HepG2 (cell line): Measurements from ENCODE around the gene SHISA9. TPM values are rescaled to one million over a fixed set of nuclear protein-coding genes. Genes with fewer than 3 reads are reported as not detected.

Experiments used
- CAMTA2 ChIP-seq: sonication (generic); formaldehyde crosslinking; IDR thresholded peaks from 2 replicates; pipeline ENCODE4 v1.4.0; 2020; ENCODE audit warnings: mild to moderate bottlenecking, missing genetic modification reagents, borderline replicate concordance
- CHD2 ChIP-seq: IDR thresholded peaks from 2 replicates; pipeline ENCODE4 v1.6.1; 2011; ENCODE audit warnings: low read depth, low read length, improper control_type of control experiment
- EZH2 ChIP-seq: conservative IDR thresholded peaks from 2 replicates; pipeline ENCODE4 v1.6.1; 2012; ENCODE audit warnings: mild to moderate bottlenecking, low read depth, low read length, moderate library complexity
- GLI4 ChIP-seq: sonication (generic); formaldehyde crosslinking; IDR thresholded peaks from 2 replicates; pipeline ENCODE4 v1.5.1; 2020; ENCODE audit warnings: missing genetic modification reagents, mild to moderate bottlenecking, moderate library complexity, borderline replicate concordance
- HNF4G ChIP-seq, 2 experiments: sonication (generic) in 1 of 2; formaldehyde crosslinking in 1 of 2; IDR thresholded peaks; 2 replicates each; pipeline versions ENCODE4 v1.4.0 to v1.6.1; 2011 to 2020; ENCODE audit warnings: borderline replicate concordance in 2 of 2, low read depth in 2 of 2, mild to moderate bottlenecking in 2 of 2, low read length in 1 of 2, missing genetic modification reagents in 1 of 2, moderate library complexity in 1 of 2
- MED8 ChIP-seq: sonication (generic); formaldehyde crosslinking; IDR thresholded peaks from 2 replicates; pipeline ENCODE4 v1.8.1; 2023; ENCODE audit warnings: mild to moderate bottlenecking, missing genetic modification reagents; ENCODE audit not compliant: insufficient replicate concordance
- NONO ChIP-seq, 2 experiments: fragments of 450-650 bp in 1 of 2; sonication (generic) in 1 of 2; formaldehyde crosslinking in 1 of 2; IDR thresholded peaks in 1 of 2; conservative IDR thresholded peaks in 1 of 2; 2 replicates each; pipeline versions ENCODE4 v1.6.1 to v1.8.0; 2017 to 2022; ENCODE audit warnings: mild to moderate bottlenecking in 1 of 2, missing genetic modification reagents in 1 of 2, moderate library complexity in 1 of 2
- NRL ChIP-seq: sonication (generic); formaldehyde crosslinking; IDR thresholded peaks from 2 replicates; pipeline ENCODE4 v1.5.0; 2020; ENCODE audit warnings: missing genetic modification reagents, mild to moderate bottlenecking, moderate library complexity, borderline replicate concordance
- RFX1 ChIP-seq: fragments of 450-650 bp; IDR thresholded peaks from 2 replicates; pipeline ENCODE4 v1.6.1; 2017
- SAP130 ChIP-seq: IDR thresholded peaks from 2 replicates; pipeline ENCODE4 v1.6.1; 2016; ENCODE audit warnings: low read depth
- SIX4 ChIP-seq: sonication (generic); formaldehyde crosslinking; IDR thresholded peaks from 2 replicates; pipeline ENCODE4 v1.4.0; 2020; ENCODE audit warnings: missing genetic modification reagents
- TRIM24 ChIP-seq: sonication (generic); formaldehyde crosslinking; IDR thresholded peaks from 2 replicates; pipeline ENCODE4 v1.8.0; 2022; ENCODE audit warnings: mild to moderate bottlenecking, missing genetic modification reagents
- WIZ ChIP-seq: sonication (generic); formaldehyde crosslinking; IDR thresholded peaks from 2 replicates; pipeline ENCODE4 v1.5.1; 2020; ENCODE audit warnings: mild to moderate bottlenecking, missing genetic modification reagents
- XBP1 ChIP-seq: sonication (generic); formaldehyde crosslinking; IDR thresholded peaks from 2 replicates; pipeline ENCODE4 v1.5.0; 2020; ENCODE audit warnings: missing genetic modification reagents
- ZNF329 ChIP-seq: sonication (generic); formaldehyde crosslinking; IDR thresholded peaks from 2 replicates; pipeline ENCODE4 v1.9.0; 2021; ENCODE audit warnings: low read depth, mild to moderate bottlenecking, missing genetic modification reagents
- ZNF547 ChIP-seq: sonication (generic); formaldehyde crosslinking; IDR thresholded peaks from 2 replicates; pipeline ENCODE4 v1.5.1; 2020; ENCODE audit warnings: mild to moderate bottlenecking, missing genetic modification reagents
- polyA plus RNA-seq, 8 experiments: library from polyadenylated mRNA; depleted of rRNA in 3 of 8; stranded (reverse) in 7 of 8; unstranded in 1 of 8; fragments of >200 nt; fragmentation: Illumina TruSeq in 4 of 8; extraction: Trizol in 4 of 8; gene quantifications; 2 replicates each; pipeline versions ENCODE4 v1.2.1 to v1.2.3, GENCODE V29; 2011 to 2016; ENCODE audit warnings: low read depth in 4 of 8, missing spikeins in 1 of 8, mixed read lengths in 1 of 8; ENCODE audit not compliant: insufficient read depth in 1 of 8
- total RNA-seq, 5 experiments: library from RNA; depleted of rRNA; stranded (reverse); fragments of >200 nt; fragmentation: Illumina TruSeq; extraction: Trizol; gene quantifications; 2 replicates each; pipeline ENCODE4 v1.2.3, GENCODE V29; 2016; ENCODE audit warnings: low read depth in 1 of 5
- TF ChIP-seq, protein P1 (sequence below): sonication (generic); formaldehyde crosslinking; conservative IDR thresholded peaks from 2 replicates; pipeline ENCODE4 v1.5.0; 2020; ENCODE audit warnings: missing genetic modification reagents
- TF ChIP-seq, protein P2 (sequence below): sonication (generic); formaldehyde crosslinking; IDR thresholded peaks from 2 replicates; pipeline ENCODE4 v1.4.0; 2020; ENCODE audit warnings: missing genetic modification reagents, mild to moderate bottlenecking, borderline replicate concordance
- TF ChIP-seq, protein P3 (sequence below): sonication (generic); formaldehyde crosslinking; IDR thresholded peaks from 2 replicates; pipeline ENCODE4 v1.4.0; 2020; ENCODE audit warnings: missing genetic modification reagents, borderline replicate concordance
- TF ChIP-seq, protein P4 (sequence below): sonication (generic); formaldehyde crosslinking; IDR thresholded peaks from 2 replicates; pipeline ENCODE4 v1.4.0; 2020; ENCODE audit warnings: missing genetic modification reagents
- TF ChIP-seq, protein P5 (sequence below): sonication (generic); formaldehyde crosslinking; IDR thresholded peaks from 2 replicates; pipeline ENCODE4 v1.4.0; 2020; ENCODE audit warnings: low read depth, mild to moderate bottlenecking, missing genetic modification reagents

Gene SHISA9
- total and polyA plus RNA-seq, 2 of the 13 experiments (the other 11 are each of a cell fraction or from before 2014, with no cell fraction given), result 0.01 TPM; not detected in 1

DNA sequence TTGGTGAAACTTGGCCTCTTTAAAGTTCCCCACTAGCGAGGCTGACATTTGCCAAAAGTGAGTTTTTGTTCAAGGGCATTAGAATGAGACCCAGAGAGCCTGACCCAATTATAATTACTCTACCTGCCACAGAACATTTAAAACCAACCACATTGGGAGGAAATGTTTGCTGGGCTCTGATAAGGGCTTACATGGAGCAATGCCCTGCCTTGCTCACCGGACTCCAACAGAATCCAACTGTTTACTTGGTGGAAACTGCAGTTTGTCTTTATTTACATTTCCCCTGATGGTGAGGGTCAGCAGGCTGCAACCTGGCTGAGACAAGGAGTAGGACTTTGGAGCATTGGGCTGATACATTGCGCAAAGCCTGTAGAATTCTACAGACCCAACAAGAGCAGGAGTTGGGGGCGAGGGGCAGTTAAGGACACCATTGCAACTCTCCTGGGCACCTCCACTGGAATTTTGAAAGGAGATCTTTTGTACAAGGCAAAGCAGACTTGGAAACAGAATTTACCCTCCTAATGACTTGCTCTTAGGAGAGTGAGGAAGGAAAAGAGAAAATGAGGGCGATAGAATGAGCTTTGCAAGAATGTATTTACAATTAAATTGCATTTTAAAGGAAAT, 368.6 kb downstream of the SHISA9 start (continued):
- TF ChIP-seq HNF4G (IDR thresholded peaks at IDR 0.05; ENCODE audit: borderline replicate concordance, low read depth, low read length) (peak; percentile 99), HNF4G (CRISPR knock-in tag; IDR thresholded peaks at IDR 0.05; ENCODE audit: borderline replicate concordance, low read depth) (peak; percentile 100), CAMTA2 (no peak), EZH2 (no peak), ZNF329 (CRISPR knock-in tag) (no peak; the same call in 1 of the 2 replicates), TRIM24 (peak; percentile 99), SIX4 (CRISPR knock-in tag) (peak; percentile 53; the same call in 1 of the 2 replicates), NRL (CRISPR knock-in tag) (no peak), WIZ (CRISPR knock-in tag) (peak; percentile 98), XBP1 (CRISPR knock-in tag) (no peak), NONO (IDR thresholded peaks at IDR 0.05) (no peak), NONO (CRISPR knock-in tag; conservative IDR thresholded peaks at IDR 0.05) (peak; percentile 99), SAP130 (CRISPR knock-in tag) (peak; percentile 82), CHD2 (no peak), ZNF547 (CRISPR knock-in tag) (peak; percentile 60; the same call in 1 of the 2 replicates), MED8 (CRISPR knock-in tag) (peak; percentile 86), GLI4 (0 out of 2 replicates have a peak, but pooled peaks have one; percentile 62), RFX1 (no peak)
- TF ChIP-seq, protein P1, sequence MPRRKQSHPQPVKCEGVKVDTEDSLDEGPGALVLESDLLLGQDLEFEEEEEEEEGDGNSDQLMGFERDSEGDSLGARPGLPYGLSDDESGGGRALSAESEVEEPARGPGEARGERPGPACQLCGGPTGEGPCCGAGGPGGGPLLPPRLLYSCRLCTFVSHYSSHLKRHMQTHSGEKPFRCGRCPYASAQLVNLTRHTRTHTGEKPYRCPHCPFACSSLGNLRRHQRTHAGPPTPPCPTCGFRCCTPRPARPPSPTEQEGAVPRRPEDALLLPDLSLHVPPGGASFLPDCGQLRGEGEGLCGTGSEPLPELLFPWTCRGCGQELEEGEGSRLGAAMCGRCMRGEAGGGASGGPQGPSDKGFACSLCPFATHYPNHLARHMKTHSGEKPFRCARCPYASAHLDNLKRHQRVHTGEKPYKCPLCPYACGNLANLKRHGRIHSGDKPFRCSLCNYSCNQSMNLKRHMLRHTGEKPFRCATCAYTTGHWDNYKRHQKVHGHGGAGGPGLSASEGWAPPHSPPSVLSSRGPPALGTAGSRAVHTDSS (CRISPR knock-in tag), result no peak
- TF ChIP-seq, protein P2, sequence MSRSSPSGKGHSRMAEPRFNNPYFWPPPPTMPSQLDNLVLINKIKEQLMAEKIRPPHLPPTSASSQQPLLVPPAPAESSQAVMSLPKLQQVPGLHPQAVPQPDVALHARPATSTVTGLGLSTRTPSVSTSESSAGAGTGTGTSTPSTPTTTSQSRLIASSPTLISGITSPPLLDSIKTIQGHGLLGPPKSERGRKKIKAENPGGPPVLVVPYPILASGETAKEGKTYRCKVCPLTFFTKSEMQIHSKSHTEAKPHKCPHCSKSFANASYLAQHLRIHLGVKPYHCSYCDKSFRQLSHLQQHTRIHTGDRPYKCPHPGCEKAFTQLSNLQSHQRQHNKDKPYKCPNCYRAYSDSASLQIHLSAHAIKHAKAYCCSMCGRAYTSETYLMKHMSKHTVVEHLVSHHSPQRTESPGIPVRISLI (CRISPR knock-in tag), result peak; percentile 87
- TF ChIP-seq, protein P3, sequence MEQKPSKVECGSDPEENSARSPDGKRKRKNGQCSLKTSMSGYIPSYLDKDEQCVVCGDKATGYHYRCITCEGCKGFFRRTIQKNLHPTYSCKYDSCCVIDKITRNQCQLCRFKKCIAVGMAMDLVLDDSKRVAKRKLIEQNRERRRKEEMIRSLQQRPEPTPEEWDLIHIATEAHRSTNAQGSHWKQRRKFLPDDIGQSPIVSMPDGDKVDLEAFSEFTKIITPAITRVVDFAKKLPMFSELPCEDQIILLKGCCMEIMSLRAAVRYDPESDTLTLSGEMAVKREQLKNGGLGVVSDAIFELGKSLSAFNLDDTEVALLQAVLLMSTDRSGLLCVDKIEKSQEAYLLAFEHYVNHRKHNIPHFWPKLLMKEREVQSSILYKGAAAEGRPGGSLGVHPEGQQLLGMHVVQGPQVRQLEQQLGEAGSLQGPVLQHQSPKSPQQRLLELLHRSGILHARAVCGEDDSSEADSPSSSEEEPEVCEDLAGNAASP (CRISPR knock-in tag), result peak; percentile 100
- TF ChIP-seq, protein P4, sequence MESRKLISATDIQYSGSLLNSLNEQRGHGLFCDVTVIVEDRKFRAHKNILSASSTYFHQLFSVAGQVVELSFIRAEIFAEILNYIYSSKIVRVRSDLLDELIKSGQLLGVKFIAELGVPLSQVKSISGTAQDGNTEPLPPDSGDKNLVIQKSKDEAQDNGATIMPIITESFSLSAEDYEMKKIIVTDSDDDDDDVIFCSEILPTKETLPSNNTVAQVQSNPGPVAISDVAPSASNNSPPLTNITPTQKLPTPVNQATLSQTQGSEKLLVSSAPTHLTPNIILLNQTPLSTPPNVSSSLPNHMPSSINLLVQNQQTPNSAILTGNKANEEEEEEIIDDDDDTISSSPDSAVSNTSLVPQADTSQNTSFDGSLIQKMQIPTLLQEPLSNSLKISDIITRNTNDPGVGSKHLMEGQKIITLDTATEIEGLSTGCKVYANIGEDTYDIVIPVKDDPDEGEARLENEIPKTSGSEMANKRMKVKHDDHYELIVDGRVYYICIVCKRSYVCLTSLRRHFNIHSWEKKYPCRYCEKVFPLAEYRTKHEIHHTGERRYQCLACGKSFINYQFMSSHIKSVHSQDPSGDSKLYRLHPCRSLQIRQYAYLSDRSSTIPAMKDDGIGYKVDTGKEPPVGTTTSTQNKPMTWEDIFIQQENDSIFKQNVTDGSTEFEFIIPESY (CRISPR knock-in tag), result no peak
- TF ChIP-seq, protein P5, sequence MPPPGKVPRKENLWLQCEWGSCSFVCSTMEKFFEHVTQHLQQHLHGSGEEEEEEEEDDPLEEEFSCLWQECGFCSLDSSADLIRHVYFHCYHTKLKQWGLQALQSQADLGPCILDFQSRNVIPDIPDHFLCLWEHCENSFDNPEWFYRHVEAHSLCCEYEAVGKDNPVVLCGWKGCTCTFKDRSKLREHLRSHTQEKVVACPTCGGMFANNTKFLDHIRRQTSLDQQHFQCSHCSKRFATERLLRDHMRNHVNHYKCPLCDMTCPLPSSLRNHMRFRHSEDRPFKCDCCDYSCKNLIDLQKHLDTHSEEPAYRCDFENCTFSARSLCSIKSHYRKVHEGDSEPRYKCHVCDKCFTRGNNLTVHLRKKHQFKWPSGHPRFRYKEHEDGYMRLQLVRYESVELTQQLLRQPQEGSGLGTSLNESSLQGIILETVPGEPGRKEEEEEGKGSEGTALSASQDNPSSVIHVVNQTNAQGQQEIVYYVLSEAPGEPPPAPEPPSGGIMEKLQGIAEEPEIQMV (CRISPR knock-in tag), result peak; percentile 90; the same call in 1 of the 2 replicates
